Measurements from ENCODE around the gene ZNF267.
A peak's percentile ranks its signal among the peaks of the same experiment; 100 is the strongest.
"Not testable (repeated sequence)": the region's sequence is repeated elsewhere in the genome, so short reads cannot be mapped to it uniquely, and the experiment has no call there.

ZNF267 gene

GRCh38 chr16:31879937-31880321, 6.3 kb downstream of the ZNF267 start:
- DNase-seq, result no peak

DNA sequence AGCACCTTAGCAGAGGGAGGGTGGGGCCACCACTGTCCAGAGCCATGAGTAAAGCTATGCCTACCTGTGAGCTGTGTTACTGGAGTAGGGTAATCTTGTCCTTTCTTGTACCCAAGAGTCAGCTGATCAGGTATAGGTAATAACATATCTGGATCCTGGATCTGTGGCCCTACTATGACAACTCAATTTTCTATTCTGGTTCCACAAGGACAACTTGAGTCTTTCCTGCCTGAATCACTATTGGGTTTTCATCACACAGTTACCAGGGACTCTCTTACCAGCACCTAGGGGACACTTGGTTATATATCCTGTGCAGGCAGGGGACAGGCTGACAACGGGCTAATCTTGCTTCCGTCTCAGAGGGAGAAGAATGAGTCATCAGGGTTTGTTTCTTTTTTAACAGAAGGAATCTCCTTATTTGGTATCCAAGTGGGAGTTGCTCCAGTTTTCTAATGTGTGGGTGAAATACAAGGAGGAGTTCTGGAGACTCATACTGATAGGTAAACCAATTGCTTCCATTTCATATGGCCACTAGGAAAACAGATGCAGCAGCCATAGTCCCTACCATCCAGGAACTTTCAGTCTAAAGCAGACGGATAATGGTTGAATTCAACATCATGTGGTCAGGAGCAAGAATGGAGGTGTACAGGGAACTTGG, 6.8 kb downstream of the ZNF267 start:
- peak; percentile 74 for DNase-seq

GRCh38 chr16:31886227-31886626, 12.6 kb downstream of the ZNF267 start:
- DNase-seq, result no peak

- DNase-seq, result no peak
Observed at GRCh38 chr16:31888735-31889134, 15.1 kb downstream of the ZNF267 start.

DNA sequence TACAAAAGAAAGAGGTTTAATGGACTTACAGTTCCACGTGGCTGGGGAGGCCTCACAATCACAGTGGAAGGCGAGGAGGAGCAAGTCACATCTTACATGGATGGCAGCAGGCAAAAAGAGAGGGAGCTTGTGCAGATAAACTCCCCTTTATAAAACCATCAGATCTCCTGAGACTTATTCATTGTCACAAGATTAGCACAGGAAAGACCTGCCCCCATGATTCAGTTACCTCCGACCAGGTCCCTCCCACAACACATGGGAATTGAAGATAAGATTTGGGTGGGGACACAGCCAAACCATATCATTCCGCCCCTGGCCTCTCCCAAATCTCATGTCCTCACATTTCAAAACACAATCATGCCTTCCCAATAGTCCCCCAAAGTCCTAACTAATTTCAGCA, 18.5 kb downstream of the ZNF267 start:
- not testable (repeated sequence) for DNase-seq

DNA sequence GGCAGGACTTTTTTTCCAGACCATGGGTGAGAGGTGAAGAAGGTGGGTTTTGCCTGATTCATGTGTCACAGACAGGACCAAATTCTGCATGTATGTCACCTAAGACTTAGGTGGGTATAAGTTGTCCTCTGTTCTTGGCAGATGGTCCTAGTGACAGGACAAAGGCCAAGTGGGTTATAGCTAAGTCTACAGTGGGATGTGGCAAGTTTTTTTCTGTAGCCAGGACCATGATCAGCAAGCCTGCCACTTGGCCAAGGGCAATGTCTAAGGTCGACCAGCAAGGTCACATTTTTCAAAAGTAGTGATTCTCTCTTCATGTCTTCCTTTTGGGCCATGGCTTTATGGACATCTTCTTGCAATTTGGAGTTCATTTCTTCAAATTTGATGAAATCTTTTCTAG, 20.2 kb downstream of the ZNF267 start:
- DNase-seq, result no peak

GRCh38 chr16:31897283-31897682, 23.7 kb downstream of the ZNF267 start:
- DNase-seq, result no peak

DNA sequence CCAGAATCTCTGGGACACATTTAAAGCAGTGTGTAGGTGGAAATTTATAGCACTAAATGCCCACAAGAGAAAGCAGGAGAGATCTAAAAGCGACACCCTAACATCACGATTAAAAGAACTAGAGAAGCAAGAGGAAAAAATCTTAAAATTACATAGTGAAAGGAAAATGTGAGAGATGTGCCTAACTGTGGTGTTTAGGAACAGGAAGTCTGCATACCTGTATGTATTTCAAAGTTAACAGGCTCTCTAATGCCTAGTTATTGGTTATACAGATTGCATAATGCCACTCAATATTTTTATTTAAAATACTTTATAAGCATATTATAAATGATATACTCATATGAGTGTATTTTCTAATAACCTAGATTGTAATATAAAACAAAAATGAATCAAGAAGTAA, 25.9 kb downstream of the ZNF267 start:
- no peak for DNase-seq

- not testable (repeated sequence) for DNase-seq
Observed at GRCh38 chr16:31904571-31904970, 31.0 kb downstream of the ZNF267 start.

DNA sequence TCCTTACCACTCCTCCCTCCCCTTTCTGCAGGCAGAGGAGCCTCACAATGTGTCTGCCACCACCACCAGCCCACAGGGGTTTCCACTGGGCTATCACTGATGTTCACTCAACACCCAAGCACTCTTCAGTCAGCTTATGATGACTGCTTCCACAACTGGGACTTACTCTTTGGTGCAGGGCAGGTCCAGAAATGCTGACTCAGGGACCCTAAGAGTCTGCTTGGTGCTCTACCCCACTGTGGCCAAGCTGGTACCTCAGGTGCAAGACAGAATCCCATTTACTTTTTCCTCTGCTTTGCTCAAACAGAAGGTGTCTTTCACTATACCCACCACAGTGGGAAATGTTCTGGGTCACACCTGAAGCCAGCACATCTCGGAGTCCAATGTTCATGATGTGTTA, 40.1 kb downstream of the ZNF267 start:
- no peak for DNase-seq

GRCh38 chr16:31916056-31916488, 42.5 kb downstream of the ZNF267 start:
- DNase-seq, result no peak

DNA sequence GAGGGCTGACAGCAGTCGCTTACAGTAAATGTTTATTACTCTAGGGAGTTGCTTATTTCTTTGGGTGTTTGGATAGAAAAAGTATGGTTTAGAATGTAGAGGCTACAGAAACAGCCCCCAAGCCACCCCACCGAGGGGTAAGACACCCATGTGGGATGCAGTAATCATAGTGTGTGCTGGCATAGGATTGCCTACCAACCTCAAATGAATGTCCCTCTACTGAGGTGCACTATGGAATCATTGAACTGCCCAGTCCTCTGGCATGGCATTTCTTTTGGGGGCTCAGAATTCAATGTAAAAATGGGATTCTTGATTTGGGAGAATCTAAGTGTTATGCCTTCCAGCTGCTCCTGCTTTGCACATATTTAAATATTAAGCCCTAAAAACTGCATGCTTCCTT, 46.8 kb downstream of the ZNF267 start:
- DNase-seq, result no peak

DNA sequence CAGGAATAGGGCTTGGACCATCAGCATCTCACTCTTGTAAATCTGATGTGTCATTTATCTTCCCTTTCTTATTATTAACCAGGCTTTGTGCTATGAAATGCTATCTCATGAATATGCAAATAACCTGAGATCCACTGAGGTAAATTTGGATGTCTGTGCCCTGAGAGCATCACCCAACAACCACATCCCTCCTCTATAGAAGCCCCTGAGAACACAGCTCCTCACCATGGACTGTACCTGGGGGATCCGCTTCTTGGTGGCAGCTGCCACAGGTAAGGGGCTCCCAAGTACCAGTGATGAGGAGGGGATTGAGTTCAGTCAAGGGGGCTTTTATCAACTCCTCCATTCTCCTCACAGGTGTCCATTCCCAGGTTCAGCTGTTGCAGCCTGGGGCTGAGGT, 78.2 kb downstream of the ZNF267 start:
- DNase-seq, result not testable (repeated sequence)

DNA sequence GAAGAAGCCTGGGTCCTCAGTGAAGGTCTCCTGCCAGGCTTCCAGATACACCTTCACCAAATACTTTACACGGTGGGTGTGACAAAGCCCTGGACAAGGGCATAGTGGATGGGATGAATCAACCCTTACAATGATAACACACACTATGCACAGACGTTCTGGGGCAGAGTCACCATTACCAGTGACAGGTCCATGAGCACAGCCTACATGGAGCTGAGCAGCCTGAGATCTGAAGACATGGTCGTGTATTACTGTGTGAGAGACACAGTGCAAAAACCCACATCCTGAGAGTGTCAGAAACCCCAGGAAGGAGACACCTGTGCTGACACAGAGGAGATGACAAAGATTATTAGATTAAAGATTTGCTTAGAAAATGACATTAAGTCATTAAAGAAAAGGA, 78.6 kb downstream of the ZNF267 start:
- not testable (repeated sequence) for DNase-seq

DNA sequence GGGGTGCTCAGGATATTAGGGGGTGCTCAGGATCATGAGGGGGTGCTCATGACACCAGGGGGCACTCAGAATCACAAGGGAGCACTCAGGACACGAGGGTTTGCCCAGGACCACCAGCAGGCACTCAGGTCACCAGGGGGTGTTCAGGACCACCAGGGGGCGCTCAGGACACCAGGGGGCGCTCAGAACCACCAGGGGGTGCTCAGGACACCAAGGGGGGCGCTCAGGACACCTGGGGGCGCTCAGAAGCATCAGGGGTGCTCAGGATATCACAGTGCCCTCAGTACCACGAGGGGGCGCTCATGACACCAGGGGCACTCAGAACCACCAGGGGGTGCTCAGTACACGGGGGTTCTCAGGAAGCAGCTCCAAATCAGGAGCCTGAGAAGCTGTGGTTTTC, 82.6 kb downstream of the ZNF267 start:
- DNase-seq, result not testable (repeated sequence)

- not testable (repeated sequence) for DNase-seq
Observed at GRCh38 chr16:31960186-31960910, 86.7 kb downstream of the ZNF267 start.
